HUES48 (cell line): ENCODE data around the gene FBXO11.

Source experiments
- H3K27ac ChIP-seq: one replicate; pipeline ENCODE4 v1.7.0; 2013; ENCODE audit warnings: low read depth, low read length, inconsistent platforms
- H3K27me3 ChIP-seq: 2 replicates; pipeline ENCODE4 v1.6.1; 2013; ENCODE audit warnings: mild to moderate bottlenecking, low read length; ENCODE audit not compliant: control insufficient read depth, insufficient read depth
- H3K36me3 ChIP-seq: 2 replicates; pipeline ENCODE4 v1.6.1; 2013; ENCODE audit warnings: low read length; ENCODE audit not compliant: control insufficient read depth, insufficient read depth
- H3K4me1 ChIP-seq: 2 replicates; pipeline ENCODE4 v1.6.1; 2013; ENCODE audit warnings: mild to moderate bottlenecking, low read length; ENCODE audit not compliant: control insufficient read depth, insufficient read depth
- H3K4me3 ChIP-seq: 2 replicates; pipeline ENCODE4 v1.5.1; 2013; ENCODE audit warnings: mild to moderate bottlenecking, low read depth, low read length
- H3K9ac ChIP-seq: 2 replicates; pipeline ENCODE4 v1.6.1; 2013; ENCODE audit warnings: mild to moderate bottlenecking, low read depth, low read length, moderate library complexity
- H3K9me3 ChIP-seq: 2 replicates; pipeline ENCODE4 v1.6.1; 2013; ENCODE audit warnings: low read length; ENCODE audit not compliant: control insufficient read depth, insufficient read depth

Gene FBXO11

GRCh38 chr2:47843407-47843806, 62.9 kb downstream of the FBXO11 start:
- Histone ChIP-seq H3K9ac (no peak overlapping the region), H3K9me3 (no peaks in the 10 kb centered on the region), H3K4me1 (no peaks in the 10 kb centered on the region), H3K27me3 (no peaks in the 10 kb centered on the region), H3K4me3 (no peak overlapping the region), H3K27ac (no peak overlapping the region), H3K36me3 (peaks cover 13% of the 10 kb centered on the region)

GRCh38 chr2:47842846-47843245, 63.5 kb downstream of the FBXO11 start:
- Histone ChIP-seq H3K4me1 (no peaks in the 10 kb centered on the region), H3K9me3 (no peaks in the 10 kb centered on the region), H3K27me3 (no peaks in the 10 kb centered on the region), H3K36me3 (peaks cover 19% of the 10 kb centered on the region), H3K9ac (no peak overlapping the region), H3K27ac (no peak overlapping the region), H3K4me3 (no peak overlapping the region)

GRCh38 chr2:47838686-47839085, 67.6 kb downstream of the FBXO11 start:
- Histone ChIP-seq H3K9me3 (no peaks in the 10 kb centered on the region), H3K9ac (no peak overlapping the region), H3K27me3 (no peaks in the 10 kb centered on the region), H3K27ac (no peak overlapping the region), H3K4me1 (no peaks in the 10 kb centered on the region), H3K4me3 (no peak overlapping the region), H3K36me3 (peaks cover 60% of the 10 kb centered on the region)

- H3K9me3 ChIP-seq, result no peaks in the 10 kb centered on the region
- peaks cover 64% of the 10 kb centered on the region for H3K36me3 ChIP-seq
- no peak overlapping the region for H3K27ac ChIP-seq
- H3K4me1 ChIP-seq, result no peaks in the 10 kb centered on the region
- H3K9ac ChIP-seq, result no peak overlapping the region
- H3K4me3 ChIP-seq, result no peak overlapping the region
- H3K27me3 ChIP-seq, result no peaks in the 10 kb centered on the region
Observed at GRCh38 chr2:47838249-47838648, 68.0 kb downstream of the FBXO11 start.

- Histone ChIP-seq H3K4me1 (no peaks in the 10 kb centered on the region), H3K27me3 (no peaks in the 10 kb centered on the region), H3K9ac (no peak overlapping the region), H3K36me3 (peaks cover 92% of the 10 kb centered on the region), H3K4me3 (no peak overlapping the region), H3K9me3 (no peaks in the 10 kb centered on the region), H3K27ac (no peak overlapping the region)
Observed at GRCh38 chr2:47833516-47833968, 72.8 kb downstream of the FBXO11 start.

- Histone ChIP-seq H3K27me3 (no peaks in the 10 kb centered on the region), H3K4me3 (no peak overlapping the region), H3K4me1 (no peaks in the 10 kb centered on the region), H3K27ac (no peak overlapping the region), H3K36me3 (peaks cover 78% of the 10 kb centered on the region), H3K9ac (no peak overlapping the region), H3K9me3 (no peaks in the 10 kb centered on the region)
Observed at GRCh38 chr2:47822518-47822917, 83.8 kb downstream of the FBXO11 start.

- Histone ChIP-seq H3K9ac (no peak overlapping the region), H3K27ac (no peak overlapping the region), H3K9me3 (no peaks in the 10 kb centered on the region), H3K27me3 (no peaks in the 10 kb centered on the region), H3K4me3 (no peak overlapping the region), H3K4me1 (no peaks in the 10 kb centered on the region), H3K36me3 (peaks cover 90% of the 10 kb centered on the region)
Observed at GRCh38 chr2:47819834-47820233, 86.5 kb downstream of the FBXO11 start.

GRCh38 chr2:47818777-47819176, 87.5 kb downstream of the FBXO11 start:
- H3K36me3 ChIP-seq, result peaks cover 86% of the 10 kb centered on the region
- H3K9me3 ChIP-seq, result no peaks in the 10 kb centered on the region
- no peaks in the 10 kb centered on the region for H3K27me3 ChIP-seq
- H3K4me3 ChIP-seq, result no peak overlapping the region
- H3K27ac ChIP-seq, result no peak overlapping the region
- H3K4me1 ChIP-seq, result no peaks in the 10 kb centered on the region
- no peak overlapping the region for H3K9ac ChIP-seq

- H3K4me1 ChIP-seq, result no peaks in the 10 kb centered on the region
- H3K36me3 ChIP-seq, result peaks cover 83% of the 10 kb centered on the region
- H3K27me3 ChIP-seq, result no peaks in the 10 kb centered on the region
- no peak overlapping the region for H3K4me3 ChIP-seq
- no peak overlapping the region for H3K9ac ChIP-seq
- no peaks in the 10 kb centered on the region for H3K9me3 ChIP-seq
- no peak overlapping the region for H3K27ac ChIP-seq
Observed at GRCh38 chr2:47815764-47816163, 90.5 kb downstream of the FBXO11 start.

- H3K27ac ChIP-seq, result no peak overlapping the region
- H3K9ac ChIP-seq, result no peak overlapping the region
- H3K4me3 ChIP-seq, result no peak overlapping the region
- no peaks in the 10 kb centered on the region for H3K27me3 ChIP-seq
- H3K9me3 ChIP-seq, result no peaks in the 10 kb centered on the region
- peaks cover 87% of the 10 kb centered on the region for H3K36me3 ChIP-seq
- H3K4me1 ChIP-seq, result no peaks in the 10 kb centered on the region
Observed at GRCh38 chr2:47811668-47812067, 94.6 kb downstream of the FBXO11 start.

GRCh38 chr2:47810850-47811249, 95.4 kb downstream of the FBXO11 start:
- H3K36me3 ChIP-seq, result peaks cover 87% of the 10 kb centered on the region
- no peak overlapping the region for H3K4me3 ChIP-seq
- H3K27ac ChIP-seq, result no peak overlapping the region
- no peak overlapping the region for H3K9ac ChIP-seq
- no peaks in the 10 kb centered on the region for H3K9me3 ChIP-seq
- no peaks in the 10 kb centered on the region for H3K27me3 ChIP-seq
- no peaks in the 10 kb centered on the region for H3K4me1 ChIP-seq

GRCh38 chr2:47809903-47810302, 96.4 kb downstream of the FBXO11 start:
- Histone ChIP-seq H3K9me3 (no peaks in the 10 kb centered on the region), H3K4me1 (no peaks in the 10 kb centered on the region), H3K4me3 (no peak overlapping the region), H3K27me3 (no peaks in the 10 kb centered on the region), H3K36me3 (peaks cover 87% of the 10 kb centered on the region), H3K9ac (no peak overlapping the region), H3K27ac (no peak overlapping the region)
